MM.1S (cell line): ENCODE data around the gene TPCN1.

Experiments used
- DNase-seq: peaks from one replicate; pipeline ENCODE4 v3.0.0-alpha.2; 2015
- H2AFZ ChIP-seq: fragments of 300-600 bp; sonication (generic); 2 replicates; pipeline ENCODE4 v1.6.0; 2016; ENCODE audit warnings: antibody characterized with exemption, low read length
- H3F3A ChIP-seq: fragments of 300-600 bp; sonication (generic); 2 replicates; pipeline ENCODE4 v1.6.1; 2016; ENCODE audit warnings: mild to moderate bottlenecking, antibody characterized with exemption, low read length, moderate library complexity, mixed read lengths; ENCODE audit not compliant: insufficient read depth
- H3K27ac ChIP-seq: fragments of 300-600 bp; sonication (generic); 2 replicates; pipeline ENCODE4 v1.5.1; 2016; ENCODE audit warnings: mild to moderate bottlenecking, low read length
- H3K27me3 ChIP-seq: fragments of 300-600 bp; sonication (generic); replicated peaks from 2 replicates; pipeline ENCODE4 v1.6.0; 2016; ENCODE audit warnings: low read length; ENCODE audit not compliant: insufficient read depth
- H3K36me3 ChIP-seq: fragments of 300-600 bp; sonication (generic); replicated peaks from 2 replicates; pipeline ENCODE4 v1.6.1; 2016; ENCODE audit warnings: mild to moderate bottlenecking, low read length, mixed read lengths; ENCODE audit not compliant: insufficient read depth
- H3K4me1 ChIP-seq: fragments of 300-600 bp; sonication (generic); 2 replicates; pipeline ENCODE4 v1.6.1; 2016; ENCODE audit warnings: low read length, mixed read lengths
- H3K4me2 ChIP-seq: fragments of 300-600 bp; sonication (generic); 2 replicates; pipeline ENCODE4 v1.6.0; 2016; ENCODE audit warnings: low read depth, low read length
- H3K4me3 ChIP-seq: fragments of 300-600 bp; sonication (generic); 2 replicates; pipeline ENCODE4 v1.5.1; 2016; ENCODE audit warnings: low read length, mixed read lengths
- H3K79me2 ChIP-seq: fragments of 300-600 bp; sonication (generic); 2 replicates; pipeline ENCODE4 v1.6.1; 2016; ENCODE audit warnings: mixed run types, low read length, mixed read lengths
- H3K9ac ChIP-seq: fragments of 300-600 bp; sonication (generic); 2 replicates; pipeline ENCODE4 v1.6.1; 2016; ENCODE audit warnings: low read length, mixed read lengths
- H3K9me2 ChIP-seq: fragments of 300-600 bp; sonication (generic); replicated peaks from 2 replicates; pipeline ENCODE4 v1.6.1; 2016; ENCODE audit warnings: mild to moderate bottlenecking, low read length, mixed read lengths; ENCODE audit not compliant: insufficient read depth
- H3K9me3 ChIP-seq: fragments of 300-600 bp; sonication (generic); replicated peaks from 2 replicates; pipeline ENCODE4 v1.6.1; 2016; ENCODE audit warnings: mild to moderate bottlenecking, low read length, mixed read lengths; ENCODE audit not compliant: insufficient read depth
- H4K20me1 ChIP-seq: fragments of 300-600 bp; sonication (generic); 2 replicates; pipeline ENCODE4 v1.6.1; 2016; ENCODE audit warnings: mild to moderate bottlenecking, low read length, moderate library complexity, mixed read lengths; ENCODE audit not compliant: insufficient read depth
- CTCF ChIP-seq: fragments of 300-600 bp; sonication (generic); IDR thresholded peaks from 2 replicates; pipeline ENCODE4 v1.5.1; 2016; ENCODE audit warnings: antibody characterized with exemption, low read length, mixed read lengths
- EZH2 ChIP-seq: fragments of 300-600 bp; sonication (generic); optimal IDR thresholded peaks from 2 replicates; pipeline ENCODE3; 2017; ENCODE audit warnings: low read depth, mild to moderate bottlenecking, antibody characterized with exemption, low read length, mixed read lengths
- EZH2phosphoT487 ChIP-seq: fragments of 300-600 bp; sonication (generic); IDR thresholded peaks from 2 replicates; pipeline ENCODE4 v1.6.1; 2018; ENCODE audit warnings: antibody characterized with exemption, low read length

TPCN1 gene

GRCh38 chr12:113180333-113180732, 40.9 kb upstream of the TPCN1 start:
- H3K36me3 ChIP-seq = no peaks in the 10 kb centered on the region
- H4K20me1 ChIP-seq = no peaks in the 10 kb centered on the region
- no peaks in the 10 kb centered on the region for H3F3A ChIP-seq
- no peak overlapping the region for H3K4me2 ChIP-seq
- no peaks in the 10 kb centered on the region for H3K4me1 ChIP-seq
- H3K27ac ChIP-seq = no peak overlapping the region
- H3K4me3 ChIP-seq = no peak overlapping the region
- peaks cover 32% of the 10 kb centered on the region for H3K79me2 ChIP-seq
- no peak overlapping the region for H2AFZ ChIP-seq
- H3K27me3 ChIP-seq = no peaks in the 10 kb centered on the region
- no peak for DNase-seq
- no peaks in the 10 kb centered on the region for H3K9me2 ChIP-seq
- no peak overlapping the region for H3K9ac ChIP-seq
- TF ChIP-seq CTCF = no peak
- no peak for TF ChIP-seq EZH2
- TF ChIP-seq EZH2phosphoT487 = no peak
- H3K9me3 ChIP-seq = no peaks in the 10 kb centered on the region

DNA sequence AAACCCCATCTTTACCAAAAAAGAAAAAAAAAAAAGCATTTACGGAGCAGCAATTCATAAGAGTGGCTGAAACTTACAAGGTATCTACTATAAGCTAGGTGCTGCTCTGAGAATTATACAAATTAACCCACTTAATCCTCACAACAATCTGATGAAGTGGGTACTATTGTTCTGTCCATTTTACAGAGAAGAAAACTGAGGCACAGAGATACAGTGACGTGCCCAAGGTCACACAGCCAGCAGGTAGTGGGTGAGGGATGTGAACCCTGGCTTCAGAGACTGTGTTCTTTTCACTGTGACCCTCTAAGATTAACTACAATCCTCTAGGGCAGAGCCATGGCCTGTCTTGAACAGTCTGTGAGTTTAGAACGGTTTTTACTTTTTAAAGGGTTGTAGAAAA, 39.3 kb upstream of the TPCN1 start:
- Histone ChIP-seq H3K4me3 (no peak overlapping the region), H3K36me3 (no peaks in the 10 kb centered on the region)
- TF ChIP-seq EZH2phosphoT487 = no peak
- TF ChIP-seq CTCF = no peak
- TF ChIP-seq EZH2 = no peak

DNA sequence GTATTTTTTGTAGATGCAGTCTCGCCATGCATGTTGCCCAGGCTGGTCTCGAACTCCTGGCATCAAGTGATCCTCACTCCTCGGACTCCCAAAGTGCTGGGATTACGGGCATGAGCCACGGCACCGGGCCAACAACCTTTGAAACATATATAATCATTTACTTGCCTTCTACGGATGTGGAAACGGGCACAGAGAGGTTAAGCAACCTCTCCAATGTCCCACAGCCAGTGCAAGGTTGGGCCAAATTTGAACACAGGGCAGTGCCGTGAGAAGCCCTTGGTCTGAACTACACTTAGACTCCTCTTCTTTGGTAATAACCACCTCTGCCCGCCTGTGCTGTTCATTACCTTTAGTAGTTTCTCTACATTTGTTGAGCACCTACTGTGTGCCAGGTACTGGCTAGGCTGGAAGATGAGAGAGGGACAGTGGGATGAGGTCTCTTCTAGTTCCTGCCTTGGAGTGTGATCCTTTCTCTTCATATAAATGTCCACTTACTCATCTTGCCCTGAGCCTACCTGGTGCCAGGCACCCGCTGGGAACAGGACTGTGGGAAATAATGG, 38.2 kb upstream of the TPCN1 start:
- no peak overlapping the region for H3K9ac ChIP-seq
- no peaks in the 10 kb centered on the region for H3K9me2 ChIP-seq
- H3K4me1 ChIP-seq = peaks cover 5% of the 10 kb centered on the region; the same call in 1 of the 2 replicates
- peaks cover 46% of the 10 kb centered on the region for H3K79me2 ChIP-seq
- H3K9me3 ChIP-seq = no peaks in the 10 kb centered on the region
- no peak for DNase-seq
- H3K4me3 ChIP-seq = no peak overlapping the region
- no peak overlapping the region for H3K4me2 ChIP-seq
- TF ChIP-seq EZH2phosphoT487 (no peak), EZH2 (no peak), CTCF (no peak)
- no peak overlapping the region for H3K27ac ChIP-seq
- no peaks in the 10 kb centered on the region for H3K36me3 ChIP-seq
- H3F3A ChIP-seq = no peaks in the 10 kb centered on the region
- H2AFZ ChIP-seq = no peak overlapping the region
- no peaks in the 10 kb centered on the region for H3K27me3 ChIP-seq
- no peaks in the 10 kb centered on the region for H4K20me1 ChIP-seq

More for the DNA sequence above, 39.3 kb upstream of the TPCN1 start:
- Histone ChIP-seq H3K4me1 (peaks cover 5% of the 10 kb centered on the region; the same call in 1 of the 2 replicates), H2AFZ (no peak overlapping the region), H3K9me3 (no peaks in the 10 kb centered on the region), H3K9me2 (no peaks in the 10 kb centered on the region), H3F3A (no peaks in the 10 kb centered on the region), H3K4me2 (no peak overlapping the region), H3K27ac (no peak overlapping the region), H4K20me1 (no peaks in the 10 kb centered on the region), H3K27me3 (no peaks in the 10 kb centered on the region), H3K79me2 (peaks cover 46% of the 10 kb centered on the region), H3K9ac (no peak overlapping the region)
- no peak for DNase-seq
